Epithelial cell of prostate (primary cell): ENCODE measurements around the gene PRADC1.
"Not testable (repeated sequence)": the region's sequence is repeated elsewhere in the genome, so short reads cannot be mapped to it uniquely, and the experiment has no call there.

ENCODE experiments used
- DNase-seq: peaks from one replicate; pipeline ENCODE4 v3.0.0-alpha.2; 2011; ENCODE audit warnings: low read depth, low spot score
- H3K27ac ChIP-seq: fragments of 450-650 bp; 2 replicates; pipeline ENCODE4 v1.5.1; 2017; ENCODE audit warnings: mild to moderate bottlenecking

Gene PRADC1

DNA sequence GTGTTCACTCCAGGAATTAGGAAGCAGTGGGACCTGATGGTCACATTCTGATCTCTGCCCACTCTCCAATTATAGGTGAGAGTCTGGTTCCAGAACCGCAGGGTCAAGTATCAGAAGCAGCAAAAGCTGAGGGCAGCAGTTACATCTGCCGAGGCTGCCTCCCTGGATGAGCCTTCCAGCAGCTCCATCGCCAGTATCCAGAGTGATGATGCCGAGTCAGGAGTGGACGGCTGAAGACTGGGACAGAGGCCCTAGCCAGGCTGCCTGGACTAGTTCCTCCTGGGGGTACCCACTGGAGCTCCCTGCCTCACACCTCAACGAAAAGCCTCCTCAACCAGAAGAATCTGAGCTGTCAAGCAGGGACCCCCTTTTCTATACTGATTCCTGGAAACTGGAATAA, 22.3 kb downstream of the PRADC1 start:
- no peak overlapping the region for H3K27ac ChIP-seq
- DNase-seq = no peak

- no peak overlapping the region for H3K27ac ChIP-seq
- no peak for DNase-seq
Observed at GRCh38 chr2:73210019-73210418, 23.0 kb downstream of the PRADC1 start.

GRCh38 chr2:73208258-73208657, 24.8 kb downstream of the PRADC1 start:
- DNase-seq = no peak
- H3K27ac ChIP-seq = no peak overlapping the region

- no peak for DNase-seq
- H3K27ac ChIP-seq = no peak overlapping the region
Observed at GRCh38 chr2:73205611-73206010, 27.4 kb downstream of the PRADC1 start.

DNA sequence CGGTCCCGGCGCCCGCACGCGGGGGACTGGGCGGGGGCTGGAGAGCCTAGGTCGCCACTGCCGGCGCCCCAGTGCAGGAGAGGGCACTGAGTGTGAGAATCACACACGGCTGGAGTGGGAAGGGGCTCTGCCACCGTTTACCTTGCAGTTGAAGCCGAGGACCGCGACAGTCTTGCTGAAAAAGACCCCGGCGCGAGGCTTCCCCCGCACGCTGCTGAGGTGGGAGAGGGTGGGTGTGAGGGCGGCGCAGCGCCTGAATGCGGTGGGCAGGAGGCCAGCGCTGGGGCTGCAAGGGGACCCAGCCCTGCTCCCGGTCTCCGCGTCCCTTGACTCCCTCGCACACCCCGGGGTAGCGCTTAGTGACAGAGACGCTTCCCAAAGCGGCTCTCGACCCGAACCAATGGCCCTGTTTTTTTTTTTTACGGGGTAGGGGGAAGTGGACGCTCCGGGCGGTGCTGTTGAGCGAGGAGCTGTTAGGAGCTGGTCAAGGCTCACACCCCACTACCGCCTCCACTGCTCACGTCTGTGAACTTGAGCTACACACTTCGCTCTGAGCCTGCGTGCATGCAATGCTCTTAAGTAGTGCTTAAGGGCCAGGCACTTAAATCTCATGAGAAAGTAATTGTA, 29.9 kb downstream of the PRADC1 start:
- no peak overlapping the region for H3K27ac ChIP-seq
- DNase-seq = no peak

- H3K27ac ChIP-seq = no peak within 1 kb of the TSS
- no peak for DNase-seq
Observed at GRCh38 chr2:73202156-73203054, 30.6 kb downstream of the PRADC1 start, which contains the start of gene NOTO. NOTO (plus strand) TSS chr2:73202574; CDS start chr2:73202667, 93 bp downstream.

DNA sequence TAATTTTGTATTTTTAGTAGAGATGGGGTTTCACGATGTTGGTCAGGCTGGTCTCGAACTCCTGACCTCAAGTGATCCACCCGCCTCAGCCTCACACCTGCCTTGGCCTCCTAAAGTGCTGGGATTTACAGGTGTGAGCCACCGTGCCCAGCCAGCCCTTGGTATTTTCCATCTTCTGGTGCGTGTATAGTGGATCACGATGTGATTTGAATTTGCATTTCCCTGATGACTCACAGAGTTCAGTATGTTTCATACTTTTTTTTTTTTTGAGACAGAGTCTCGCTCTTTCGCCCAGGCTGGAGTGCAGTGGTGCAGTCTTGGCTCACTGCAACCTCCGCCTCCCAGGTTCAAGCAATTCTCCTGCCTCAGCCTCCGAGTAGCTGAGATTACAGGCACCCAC, 32.8 kb downstream of the PRADC1 start:
- not testable (repeated sequence) for H3K27ac ChIP-seq, DNase-seq

DNA sequence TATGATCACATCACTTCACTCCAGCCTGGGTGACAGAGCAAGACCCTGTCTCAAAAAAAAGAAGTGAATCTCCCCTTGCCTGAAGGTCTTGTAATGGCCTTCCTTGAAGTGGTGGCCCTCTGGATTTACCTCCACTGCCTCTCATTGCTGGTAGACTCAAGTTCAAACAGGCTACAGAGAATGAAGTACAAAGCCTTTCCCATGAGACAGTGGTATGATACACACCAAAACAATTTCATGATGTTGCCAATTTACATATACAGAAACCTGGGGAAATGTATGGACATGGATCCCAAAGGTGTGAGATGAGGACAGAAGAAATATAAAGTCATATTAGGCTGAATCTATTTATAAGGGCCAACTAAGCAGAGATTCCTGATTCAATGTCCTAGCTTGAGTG, 35.5 kb downstream of the PRADC1 start:
- DNase-seq = peak; percentile 55
- H3K27ac ChIP-seq = peak overlapping the region; percentile 62

DNA sequence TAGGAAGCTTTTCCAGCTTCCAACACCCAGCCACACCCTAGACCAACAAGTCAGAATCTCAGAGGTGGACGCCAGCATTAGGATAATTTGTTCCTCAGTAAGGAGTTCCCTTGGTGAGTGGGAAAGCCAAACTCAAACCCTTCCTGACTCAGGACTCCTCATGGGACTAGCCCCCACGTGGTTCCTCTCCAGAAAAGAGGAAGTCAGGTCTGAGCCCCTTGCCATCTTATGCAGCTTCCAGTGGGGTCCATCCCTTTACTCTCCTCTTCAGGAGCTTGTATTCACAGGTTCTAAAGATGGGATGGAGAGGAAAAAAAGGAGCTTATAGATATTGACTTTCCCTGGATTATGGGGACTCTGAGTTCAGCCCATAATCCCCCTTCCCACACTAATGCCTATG, 45.5 kb downstream of the PRADC1 start:
- no peak overlapping the region for H3K27ac ChIP-seq
- DNase-seq = no peak

GRCh38 chr2:73185965-73186364, 47.1 kb downstream of the PRADC1 start:
- DNase-seq = no peak
- H3K27ac ChIP-seq = no peak overlapping the region
